Ishikawa (cell line): ENCODE measurements around the gene GALR2.

Experiments used
- EGR1 ChIP-seq: IDR thresholded peaks from 2 replicates; pipeline ENCODE4 v1.6.1; 2012
- EP300 ChIP-seq: IDR thresholded peaks from 2 replicates; pipeline ENCODE4 v1.6.1; 2012; ENCODE audit warnings: borderline replicate concordance

GRCh38 chr17:76092526-76093413, 18.2 kb downstream of the GALR2 start:
- no peak for TF ChIP-seq EP300
- no peak for TF ChIP-seq EGR1
